Suppressor macrophage treated with lipopolysaccharide for 4 hours (primary cell): Measurements from ENCODE around the gene DKK3.

Source experiments
- DNase-seq: peaks from one replicate; pipeline ENCODE4 v3.0.0-alpha.2; 2020

DKK3 gene

DNA sequence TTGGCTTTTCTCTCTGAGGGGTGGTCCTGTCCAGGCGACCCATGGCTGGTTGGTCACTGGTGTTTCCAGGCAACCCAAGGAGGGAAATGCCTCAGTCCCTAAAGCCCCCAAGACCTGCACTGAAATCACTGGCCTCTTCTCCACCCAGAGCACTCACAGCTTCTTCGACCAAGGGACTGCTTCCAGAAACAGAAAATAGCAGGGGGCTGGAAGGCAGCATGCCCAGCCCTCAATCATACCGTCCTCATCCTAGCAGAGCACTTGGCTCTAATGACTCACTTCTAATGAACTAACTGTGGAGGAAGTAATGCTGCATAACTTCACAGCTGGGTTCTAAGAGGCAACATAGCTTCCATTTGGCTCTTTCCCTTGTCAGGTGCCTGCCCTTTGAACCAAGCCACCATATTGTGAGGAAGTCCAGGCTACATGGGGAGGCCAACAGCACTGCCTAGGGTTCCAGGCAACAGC, 27.6 kb downstream of the DKK3 start:
- no peak for DNase-seq

- DNase-seq = no peak
Observed at GRCh38 chr11:11980200-11980599, 28.2 kb downstream of the DKK3 start.

GRCh38 chr11:11979488-11980117, 28.8 kb downstream of the DKK3 start:
- DNase-seq = no peak

DNA sequence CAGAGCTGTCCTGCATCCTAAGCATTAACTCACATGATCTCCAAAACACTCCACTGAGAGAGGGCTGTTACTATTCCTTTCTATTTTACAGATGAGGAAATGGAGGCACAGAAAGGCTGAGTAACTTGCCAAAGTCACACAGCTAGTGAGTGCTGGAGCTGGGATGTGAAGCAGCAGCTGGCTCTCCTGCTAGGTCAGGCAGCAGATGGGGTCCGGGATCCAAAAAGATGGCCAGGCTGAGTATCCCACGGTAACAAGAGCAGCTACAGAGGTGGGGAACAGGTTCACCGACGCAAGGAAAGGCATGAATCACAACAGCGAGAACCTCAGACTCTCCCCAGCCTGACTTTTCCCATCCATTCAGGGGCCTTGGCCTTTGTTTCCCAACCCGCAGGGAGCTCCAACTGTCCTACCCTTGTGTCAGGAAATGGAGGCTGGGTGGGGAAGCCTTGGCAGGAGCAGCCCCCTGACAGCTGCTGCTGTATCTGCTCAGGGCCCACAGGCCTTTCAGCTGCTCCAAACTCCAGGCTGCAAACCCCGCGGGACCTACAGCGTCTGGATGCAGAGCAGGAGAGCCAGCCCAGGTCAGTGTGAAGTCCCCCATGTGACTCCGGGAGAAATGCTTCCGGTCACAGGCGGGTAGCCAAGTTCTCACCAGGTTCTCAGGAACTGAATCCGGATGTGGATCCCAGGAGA, 29.5 kb downstream of the DKK3 start:
- no peak for DNase-seq

DNA sequence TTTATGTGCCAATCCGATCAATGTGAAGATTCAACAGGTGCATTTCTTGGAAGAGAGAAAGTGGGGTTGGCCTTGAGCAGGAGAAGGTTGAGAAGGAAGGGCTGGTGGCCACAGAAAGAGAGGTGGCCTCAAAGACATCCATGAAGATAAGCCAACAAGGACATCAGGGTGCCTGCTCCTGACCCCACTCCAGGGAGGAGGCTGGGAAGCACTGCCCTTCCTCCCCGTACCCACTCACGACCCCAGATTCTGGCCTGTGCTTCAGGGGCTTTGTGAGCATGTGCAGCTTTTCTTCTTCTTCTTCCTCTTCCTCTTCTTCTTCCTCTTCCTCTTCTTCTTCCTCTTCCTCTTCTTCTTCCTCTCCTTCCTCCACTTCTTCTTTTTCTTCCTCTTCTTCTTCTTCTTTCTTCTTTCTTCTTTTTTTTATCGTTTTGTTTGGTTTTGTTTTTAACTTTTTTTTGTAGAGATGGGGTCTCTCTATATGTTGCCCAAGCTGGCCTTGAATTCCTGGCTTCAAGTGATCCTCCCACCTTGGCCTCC, 30.3 kb downstream of the DKK3 start:
- no peak for DNase-seq

DNA sequence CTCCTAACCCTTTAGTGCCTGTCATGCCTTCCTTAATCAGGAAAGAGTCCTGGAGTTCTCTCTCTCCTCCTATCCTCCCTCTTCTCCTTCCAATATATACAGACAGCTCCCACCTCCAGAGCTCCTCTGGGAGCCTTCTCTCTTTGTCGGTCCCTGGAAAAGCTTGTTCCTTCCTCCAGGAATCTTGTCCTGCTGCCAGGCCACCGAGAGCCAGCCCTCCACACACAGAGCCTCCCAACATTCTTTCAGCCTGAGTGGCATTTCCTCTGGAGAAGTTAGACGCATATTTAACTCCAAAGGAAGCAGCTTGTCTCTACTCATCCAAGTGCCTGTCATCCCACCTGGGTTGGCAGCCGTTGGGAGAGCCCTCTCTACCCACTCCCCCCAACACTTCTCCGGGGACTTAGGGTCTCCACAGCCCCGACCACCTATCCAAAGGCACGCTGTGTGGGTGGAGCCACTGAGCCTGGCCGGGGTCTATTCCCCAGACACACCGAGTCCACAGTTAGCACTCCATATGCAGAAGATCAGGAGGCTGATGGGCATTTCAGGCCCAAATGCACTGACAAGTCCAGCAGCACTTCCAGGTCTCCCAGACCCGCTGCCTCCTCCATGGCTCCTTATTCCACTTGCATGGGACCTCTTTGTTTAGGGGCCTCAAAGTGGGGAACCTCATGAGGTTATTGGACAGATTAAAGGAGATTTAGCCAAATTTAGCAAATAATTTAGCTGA, 31.1 kb downstream of the DKK3 start:
- no peak for DNase-seq

GRCh38 chr11:11976481-11977127, 31.8 kb downstream of the DKK3 start:
- no peak for DNase-seq

- no peak for DNase-seq
Observed at GRCh38 chr11:11975201-11976092, 33.0 kb downstream of the DKK3 start.

DNA sequence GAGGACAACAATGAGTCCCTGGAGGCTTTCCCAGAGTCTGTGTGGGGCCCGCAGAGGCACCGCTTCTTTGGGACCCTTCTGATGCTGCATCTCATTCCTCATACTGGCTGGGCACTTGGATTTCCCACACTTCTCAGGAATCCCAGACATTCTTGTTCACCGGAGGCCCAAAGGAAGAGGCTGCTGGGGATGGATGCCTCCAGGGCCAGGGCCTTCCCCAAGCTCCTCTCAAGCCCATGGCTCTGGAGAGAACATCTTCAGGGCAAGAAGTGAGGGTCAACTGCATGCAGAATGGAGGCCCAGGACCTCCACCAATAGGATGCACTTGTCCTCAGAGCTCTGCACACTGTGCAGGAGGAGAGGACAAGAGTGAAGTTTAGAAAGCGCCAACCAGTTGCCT, 34.6 kb downstream of the DKK3 start:
- no peak for DNase-seq

GRCh38 chr11:11973361-11973800, 35.0 kb downstream of the DKK3 start:
- DNase-seq = no peak

GRCh38 chr11:11972730-11973341, 35.6 kb downstream of the DKK3 start:
- no peak for DNase-seq

DNA sequence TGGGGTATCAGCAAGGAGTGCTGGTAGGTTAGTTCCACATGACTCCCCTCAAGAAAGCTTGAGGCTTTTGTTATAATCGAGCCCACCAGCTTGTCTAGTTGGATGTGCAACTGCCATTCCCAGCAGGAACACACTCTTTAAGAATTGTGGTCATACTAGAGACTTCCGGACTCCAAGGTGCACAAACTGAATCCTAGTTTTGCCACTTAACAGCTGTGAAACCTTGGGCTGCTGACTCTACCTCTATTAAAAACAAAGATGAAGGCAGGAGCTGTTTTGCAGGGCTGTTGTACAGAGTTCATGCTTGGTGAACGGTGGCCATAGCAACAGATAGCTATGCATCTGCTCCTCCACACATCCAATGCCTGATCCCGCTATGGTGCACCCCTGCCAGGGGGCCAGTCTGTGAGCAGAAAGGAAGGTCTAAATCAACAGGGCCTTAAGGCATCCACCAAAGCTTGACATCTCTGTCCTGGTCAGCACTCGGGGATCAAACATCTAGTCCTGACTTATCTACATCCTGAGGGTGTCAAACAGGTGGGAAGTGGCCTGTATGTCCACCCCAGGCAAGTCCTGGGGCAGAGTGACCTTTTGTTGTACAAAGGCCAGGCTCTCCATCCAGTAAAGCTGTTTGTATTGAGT, 36.4 kb downstream of the DKK3 start:
- DNase-seq = no peak

- no peak for DNase-seq
Observed at GRCh38 chr11:11970556-11970955, 37.9 kb downstream of the DKK3 start.

DNA sequence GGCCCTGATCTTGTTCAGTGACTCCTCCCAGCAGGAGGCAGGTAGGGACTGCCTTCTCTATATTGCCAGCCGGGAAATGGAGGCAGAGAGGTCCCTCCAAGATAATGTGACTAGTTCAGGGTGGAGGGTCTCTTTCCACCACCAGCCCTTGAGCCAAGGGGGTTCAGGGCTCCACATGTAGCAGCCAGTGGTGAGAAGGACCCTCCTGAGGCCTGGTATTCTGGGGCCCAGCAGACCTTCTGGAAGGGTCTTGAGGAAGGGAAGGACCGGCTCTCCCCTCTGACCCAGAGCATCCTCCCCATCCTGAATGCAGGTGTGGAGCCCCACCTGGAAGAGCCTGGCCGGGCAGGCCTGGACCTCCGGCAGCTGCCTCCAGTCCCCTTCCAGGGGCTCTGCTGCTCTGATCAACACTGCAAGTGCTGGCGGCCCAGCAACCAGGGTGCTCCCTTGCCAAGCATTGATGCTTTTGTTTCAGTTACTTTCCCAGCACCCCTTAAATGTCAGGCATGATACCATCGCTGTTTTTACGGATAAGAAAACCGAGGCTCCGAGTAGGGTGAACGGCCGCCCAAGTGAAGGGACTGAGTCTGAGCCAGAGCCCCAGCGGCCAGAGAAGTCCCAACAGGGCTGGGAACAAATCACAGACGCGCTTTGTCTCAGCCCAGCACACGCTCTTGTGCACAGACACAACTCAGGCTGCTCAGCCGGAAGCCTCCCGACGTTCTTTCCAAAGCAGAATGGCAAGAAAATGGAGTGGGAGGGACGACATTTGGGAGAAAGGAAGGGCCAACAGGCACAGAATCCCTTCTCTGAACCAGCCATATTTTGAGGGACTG, 38.8 kb downstream of the DKK3 start:
- no peak for DNase-seq

DNA sequence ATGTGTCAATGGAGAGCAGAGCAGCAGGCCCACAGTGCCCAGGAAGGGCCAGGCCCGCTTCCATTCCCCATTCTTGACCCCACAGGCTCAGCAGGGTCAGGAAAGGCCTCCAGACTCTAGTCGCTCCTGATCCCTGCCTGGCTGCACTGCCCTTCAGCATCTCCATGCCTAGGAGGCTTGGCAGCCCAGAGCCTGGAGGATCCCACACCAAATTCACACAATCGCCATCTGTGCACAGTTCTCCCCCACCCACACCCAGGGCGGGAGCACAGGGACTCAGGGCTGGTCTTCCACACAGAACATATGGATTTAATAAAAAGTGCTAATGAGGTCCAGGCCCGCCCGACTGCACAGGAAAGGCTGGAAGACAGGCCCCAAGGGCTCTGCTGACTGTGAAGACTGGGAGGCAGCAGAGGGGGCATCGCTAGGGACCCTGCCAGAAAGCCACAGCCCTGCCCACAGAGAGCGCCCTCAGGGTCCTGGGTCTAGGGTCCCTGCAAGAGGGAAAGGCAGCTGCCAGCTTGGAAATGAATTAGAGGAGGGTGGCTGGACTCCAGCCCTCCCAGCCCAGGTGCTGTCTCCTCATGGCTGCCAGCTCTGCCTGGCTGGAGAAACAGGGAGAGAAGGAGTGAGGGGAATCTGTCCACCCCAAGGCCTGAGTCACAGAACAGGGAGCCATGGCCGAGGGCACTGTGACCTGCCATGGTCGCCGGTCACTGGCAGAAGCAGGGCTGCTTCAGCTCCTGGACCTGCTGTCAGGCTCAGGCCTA, 39.7 kb downstream of the DKK3 start:
- DNase-seq = no peak

DNA sequence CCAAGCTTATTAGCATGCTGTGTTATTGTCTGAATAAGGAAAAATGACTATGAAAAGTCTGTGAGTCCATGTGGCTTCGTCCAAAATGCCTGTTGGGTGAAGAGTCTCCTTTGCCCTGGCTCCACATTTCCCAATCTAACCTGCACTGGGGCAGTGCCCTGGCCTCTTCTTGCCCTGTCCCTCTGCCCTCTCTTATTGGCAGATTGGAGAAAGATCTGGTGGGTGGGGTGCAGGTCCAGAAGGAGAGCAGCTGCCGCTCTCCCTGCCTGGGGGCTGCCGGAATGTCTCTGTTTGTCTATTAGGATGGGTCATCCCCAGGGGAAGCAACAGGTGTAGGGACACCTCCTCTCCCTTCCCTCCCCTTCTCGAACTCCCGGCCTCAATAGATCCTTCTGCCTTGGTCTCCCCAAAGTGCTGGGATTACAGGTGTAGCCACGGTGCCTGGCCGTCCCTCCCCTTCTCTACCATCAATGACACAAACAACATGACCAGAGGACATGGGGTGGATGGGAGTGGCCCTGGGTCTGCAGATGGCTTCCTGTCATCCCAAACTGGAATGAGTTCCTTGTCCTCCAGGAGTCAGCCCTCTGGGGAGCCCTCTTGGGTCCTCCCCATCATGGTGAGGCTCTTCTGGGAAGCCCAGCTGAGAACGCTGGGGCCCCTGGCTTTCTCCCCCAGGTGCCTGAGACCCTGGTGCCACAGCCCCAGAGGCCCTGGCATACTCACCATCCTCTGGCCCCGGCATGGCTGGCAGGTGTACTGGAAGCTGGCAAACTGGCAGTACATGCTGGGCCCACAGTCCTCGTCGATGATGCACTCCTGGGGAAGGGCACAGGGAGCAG, 40.5 kb downstream of the DKK3 start:
- DNase-seq = no peak

DNA sequence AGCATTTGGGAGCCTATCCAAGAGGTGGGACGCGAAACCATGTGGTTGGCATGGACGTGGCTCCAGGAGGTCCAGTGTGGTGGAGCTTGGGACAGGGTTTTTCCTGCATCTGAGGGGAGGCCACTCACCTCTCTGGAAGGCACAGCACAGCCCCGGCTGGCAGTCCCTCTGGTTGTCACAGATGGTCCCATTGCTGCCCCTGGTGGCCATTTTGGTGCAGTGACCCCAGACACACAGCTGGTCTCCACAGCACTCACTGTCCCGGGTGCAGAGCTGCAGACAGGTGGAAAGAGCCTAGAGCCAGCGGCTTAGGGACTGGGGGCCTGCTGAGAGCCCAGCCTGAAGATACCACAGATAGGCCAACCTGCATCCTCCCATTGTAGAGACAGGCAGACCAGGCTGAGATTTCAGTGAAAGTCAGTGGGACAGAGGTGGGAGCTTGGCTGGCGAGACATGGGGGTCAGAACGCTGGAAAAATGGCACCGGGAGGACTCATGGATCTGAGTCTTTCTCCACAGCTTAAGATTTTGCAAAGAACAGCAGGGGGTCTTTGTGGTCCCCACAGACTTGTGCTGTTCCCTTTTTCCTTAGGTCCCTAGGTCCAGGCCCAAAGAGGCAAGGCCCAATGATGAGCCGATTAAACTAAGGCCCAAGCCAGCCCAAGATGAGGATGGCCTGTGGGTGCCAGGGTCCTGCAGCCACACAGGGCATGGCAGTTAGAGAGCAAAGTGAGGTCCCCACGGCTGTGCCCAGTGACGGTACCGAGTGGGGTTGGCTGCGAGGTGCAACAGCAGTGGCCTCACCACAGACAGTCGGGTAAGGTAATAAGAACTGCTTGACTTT, 41.4 kb downstream of the DKK3 start:
- DNase-seq = peak; percentile 73
